Neural cell (in vitro differentiated cells): Measurements from ENCODE around the gene CD247. TPM values are rescaled to one million over a fixed set of nuclear protein-coding genes. Genes with fewer than 3 reads are reported as not detected.

Experiments used
- H2AFZ ChIP-seq: fragments of 200-600, 300-800 bp; sonication (generic), shearing (Covaris generic); 2 replicates; pipeline ENCODE4 v1.6.0; 2014; ENCODE audit warnings: low read depth, mild to moderate bottlenecking, antibody characterized with exemption, low read length, moderate library complexity
- H3F3A ChIP-seq: fragments of 200-600 bp; shearing (Covaris generic); 2 replicates; pipeline ENCODE4 v1.6.1; 2016; ENCODE audit warnings: mild to moderate bottlenecking, moderate library complexity, mixed read lengths, antibody characterized with exemption, low read length; ENCODE audit not compliant: insufficient read depth, poor library complexity, severe bottlenecking
- H3K27ac ChIP-seq: fragments of 200-600, 300-800 bp; sonication (generic), shearing (Covaris generic); 2 replicates; pipeline ENCODE4 v1.5.1; 2014; ENCODE audit warnings: mild to moderate bottlenecking, low read length, moderate library complexity
- H3K27me3 ChIP-seq: fragments of 300-800, 200-600 bp; sonication (generic), shearing (Covaris generic); 2 replicates; pipeline ENCODE4 v1.6.0; 2014; ENCODE audit warnings: mild to moderate bottlenecking, low read depth, low read length, moderate library complexity; ENCODE audit not compliant: insufficient read depth
- H3K36me3 ChIP-seq: fragments of 300-800, 200-600 bp; sonication (generic), shearing (Covaris generic); 2 replicates; pipeline ENCODE4 v1.5.1; 2014; ENCODE audit warnings: mild to moderate bottlenecking, antibody characterized with exemption, low read length, moderate library complexity; ENCODE audit not compliant: insufficient read depth
- H3K4me2 ChIP-seq: fragments of 300-800, 200-600 bp; sonication (generic), shearing (Covaris generic); 2 replicates; pipeline ENCODE4 v1.6.0; 2014; ENCODE audit warnings: mild to moderate bottlenecking, low read length
- H3K4me3 ChIP-seq: fragments of 300-800, 200-600 bp; sonication (generic), shearing (Covaris generic); 2 replicates; pipeline ENCODE4 v1.5.1; 2014; ENCODE audit warnings: mild to moderate bottlenecking, low read length, moderate library complexity
- H3K79me2 ChIP-seq: fragments of 200-600 bp; shearing (Covaris generic); replicated peaks from 2 replicates; pipeline ENCODE4 v1.6.0; 2014; ENCODE audit warnings: mild to moderate bottlenecking, low read length, moderate library complexity; ENCODE audit not compliant: insufficient read depth
- H3K9ac ChIP-seq: fragments of 300-800, 200-600 bp; sonication (generic), shearing (Covaris generic); 2 replicates; pipeline ENCODE4 v1.6.1; 2016; ENCODE audit warnings: mild to moderate bottlenecking, low read length, mixed read lengths
- H3K9me2 ChIP-seq: fragments of 200-600 bp; shearing (Covaris generic); 2 replicates; pipeline ENCODE4 v1.6.1; 2016; ENCODE audit warnings: mild to moderate bottlenecking, low read length, mixed read lengths; ENCODE audit not compliant: insufficient read depth
- H3K9me3 ChIP-seq: fragments of 200-600, 300-800 bp; sonication (generic), shearing (Covaris generic); 2 replicates; pipeline ENCODE4 v1.6.1; 2016; ENCODE audit warnings: mild to moderate bottlenecking, mixed run types, low read length, moderate library complexity, mixed read lengths
- H4K20me1 ChIP-seq: fragments of 200-600 bp; shearing (Covaris generic); 2 replicates; pipeline ENCODE4 v1.6.1; 2016; ENCODE audit warnings: mild to moderate bottlenecking, mixed run types; ENCODE audit not compliant: insufficient read depth
- CTCF ChIP-seq: fragments of 450-650 bp; IDR thresholded peaks from 2 replicates; pipeline ENCODE4 v1.5.1; 2014; ENCODE audit warnings: antibody characterized with exemption, mild to moderate bottlenecking, moderate library complexity; ENCODE audit not compliant: poor library complexity, severe bottlenecking
- EP300 ChIP-seq: fragments of 450-650 bp; conservative IDR thresholded peaks from 2 replicates; pipeline ENCODE4 v1.6.1; 2014; ENCODE audit warnings: antibody characterized with exemption, mild to moderate bottlenecking, moderate library complexity; ENCODE audit not compliant: poor library complexity, severe bottlenecking
- EZH2 ChIP-seq: fragments of 200-600, 300-800 bp; shearing (Covaris generic), sonication (generic); IDR thresholded peaks from 2 replicates; pipeline ENCODE4 v1.6.1; 2014; ENCODE audit warnings: antibody characterized with exemption, low read length, borderline replicate concordance, mild to moderate bottlenecking; ENCODE audit not compliant: insufficient read depth, poor library complexity, severe bottlenecking
- POLR2AphosphoS5 ChIP-seq: IDR thresholded peaks from 2 replicates; pipeline ENCODE4 v1.6.1; 2012
- RAD21 ChIP-seq: fragments of 450-650 bp; conservative IDR thresholded peaks from 2 replicates; pipeline ENCODE4 v1.6.1; 2014; ENCODE audit warnings: antibody characterized with exemption, mild to moderate bottlenecking, moderate library complexity
- REST ChIP-seq: IDR thresholded peaks from 2 replicates; pipeline ENCODE4 v1.6.1; 2012; ENCODE audit warnings: borderline replicate concordance
- SMC3 ChIP-seq: fragments of 450-650 bp; conservative IDR thresholded peaks from 2 replicates; pipeline ENCODE4 v1.6.1; 2014; ENCODE audit warnings: antibody characterized with exemption, mild to moderate bottlenecking, moderate library complexity; ENCODE audit not compliant: poor library complexity
- polyA plus RNA-seq: library from polyadenylated mRNA; depleted of rRNA; stranded (reverse); fragments of >200 nt; gene quantifications from 2 replicates; pipeline ENCODE4 v1.2.3, GENCODE V29; 2014

The CD247 gene
- polyA plus RNA-seq, 1 donor from 2014 or later = not detected

- Histone ChIP-seq H2AFZ (no peak overlapping the region), H3K9me3 (no peaks in the 10 kb centered on the region), H3K4me2 (no peak overlapping the region), H3K27ac (no peak overlapping the region), H3K79me2 (no peaks in the 10 kb centered on the region), H3K27me3 (no peaks in the 10 kb centered on the region), H4K20me1 (no peaks in the 10 kb centered on the region), H3K36me3 (peaks cover 5% of the 10 kb centered on the region), H3K9ac (no peak overlapping the region), H3K4me3 (no peak overlapping the region), H3K9me2 (no peaks in the 10 kb centered on the region), H3F3A (no peaks in the 10 kb centered on the region)
- TF ChIP-seq CTCF = no peak
- no peak for TF ChIP-seq RAD21
These were observed 113.4 kb downstream of the CD247 start for GRCh38 chr1:167404908-167405307.

GRCh38 chr1:167404161-167404888, 114.0 kb downstream of the CD247 start:
- TF ChIP-seq EZH2 = no peak
- TF ChIP-seq EP300 = no peak
- no peak for TF ChIP-seq RAD21
- no peaks in the 10 kb centered on the region for H3K79me2 ChIP-seq
- H3K27me3 ChIP-seq = no peaks in the 10 kb centered on the region
- no peaks in the 10 kb centered on the region for H3K9me2 ChIP-seq
- H3K4me3 ChIP-seq = no peak overlapping the region
- H3K27ac ChIP-seq = no peak overlapping the region
- H2AFZ ChIP-seq = no peak overlapping the region
- no peaks in the 10 kb centered on the region for H3K9me3 ChIP-seq
- H3K36me3 ChIP-seq = peaks cover 5% of the 10 kb centered on the region
- no peaks in the 10 kb centered on the region for H3F3A ChIP-seq
- no peaks in the 10 kb centered on the region for H4K20me1 ChIP-seq
- no peak overlapping the region for H3K4me2 ChIP-seq
- no peak overlapping the region for H3K9ac ChIP-seq

- H2AFZ ChIP-seq = no peak overlapping the region
- H3F3A ChIP-seq = no peaks in the 10 kb centered on the region
- no peaks in the 10 kb centered on the region for H3K27me3 ChIP-seq
- H3K4me3 ChIP-seq = no peak overlapping the region
- no peak overlapping the region for H3K4me2 ChIP-seq
- no peaks in the 10 kb centered on the region for H3K79me2 ChIP-seq
- no peaks in the 10 kb centered on the region for H3K9me2 ChIP-seq
- no peak overlapping the region for H3K27ac ChIP-seq
- TF ChIP-seq SMC3 = peak; percentile 81
- no peak for TF ChIP-seq REST
- TF ChIP-seq RAD21 = peak; percentile 78
- no peak for TF ChIP-seq POLR2AphosphoS5
- peak; percentile 72 for TF ChIP-seq CTCF
- peaks cover 10% of the 10 kb centered on the region for H3K36me3 ChIP-seq
- no peaks in the 10 kb centered on the region for H4K20me1 ChIP-seq
- no peaks in the 10 kb centered on the region for H3K9me3 ChIP-seq
- H3K9ac ChIP-seq = no peak overlapping the region
These were observed 117.0 kb downstream of the CD247 start for GRCh38 chr1:167401260-167401873.
